ENCODE measurements around the gene FOXP2.

GRCh38 chr7:114740941-114741340, 326.3 kb downstream of the FOXP2 start:
- TF ChIP-seq POLR2AphosphoS5 (IDR thresholded peaks at IDR 0.05) (no peak), CTCF (IDR thresholded peaks at IDR 0.05) (no peak)

All from sigmoid colon (tissue), 4 donors.